Endometrial microvascular endothelial cells (primary cell): ENCODE measurements around the gene ZMYND11. TPM values are rescaled to one million over a fixed set of nuclear protein-coding genes. Genes with fewer than 3 reads are reported as not detected.
"Not testable (repeated sequence)": the region's sequence is repeated elsewhere in the genome, so short reads cannot be mapped to it uniquely, and the experiment has no call there.

Source experiments
- in situ Hi-C: cut with HindIII; loops from 2 replicates; pipeline ENCODE4 v1.10.0; 2017; ENCODE audit warnings: low sequenced_read_pairs, low pct_unique_long_range_greater_than_20kb; ENCODE audit errors: inconsistent ontology term
- total RNA-seq: library from RNA; depleted of rRNA; stranded (reverse); fragments of >200 nt; gene quantifications from one replicate; pipeline ENCODE4 v1.2.3, GENCODE V29; 2015; ENCODE audit errors: inconsistent ontology term

ZMYND11 gene
- total RNA-seq, 1 donor from 2014 or later: 39.0 TPM

GRCh38 chr10:297567-297966 lies 162.3 kb downstream of the ZMYND11 start:
- in situ Hi-C loops: no loop called here

DNA sequence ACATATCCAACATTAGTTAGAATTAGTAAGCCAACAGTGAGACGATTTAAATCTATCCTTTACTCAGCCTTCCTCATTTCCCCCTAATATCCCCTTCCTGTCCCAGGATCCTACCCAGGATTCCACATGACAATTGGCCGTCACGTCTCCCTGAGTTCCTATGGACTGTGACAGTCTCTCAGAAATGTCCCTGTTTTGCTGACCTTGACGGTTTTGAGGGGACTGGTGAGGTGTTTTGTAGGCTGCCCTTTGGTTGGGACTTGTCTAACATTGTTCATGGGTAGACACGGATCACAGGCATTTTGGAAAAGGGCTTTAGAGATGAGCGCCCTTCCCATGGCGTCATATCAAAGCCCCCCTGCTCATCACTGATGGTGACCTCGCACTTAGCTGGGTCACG lies 162.8 kb downstream of the ZMYND11 start:
- in situ Hi-C loops: no loop called here

- in situ Hi-C loops: no loop called here
These were observed 164.3 kb downstream of the ZMYND11 start for GRCh38 chr10:299512-299911.

- in situ Hi-C loops: no loop called here
These were observed 164.7 kb downstream of the ZMYND11 start for GRCh38 chr10:299969-300368.

DNA sequence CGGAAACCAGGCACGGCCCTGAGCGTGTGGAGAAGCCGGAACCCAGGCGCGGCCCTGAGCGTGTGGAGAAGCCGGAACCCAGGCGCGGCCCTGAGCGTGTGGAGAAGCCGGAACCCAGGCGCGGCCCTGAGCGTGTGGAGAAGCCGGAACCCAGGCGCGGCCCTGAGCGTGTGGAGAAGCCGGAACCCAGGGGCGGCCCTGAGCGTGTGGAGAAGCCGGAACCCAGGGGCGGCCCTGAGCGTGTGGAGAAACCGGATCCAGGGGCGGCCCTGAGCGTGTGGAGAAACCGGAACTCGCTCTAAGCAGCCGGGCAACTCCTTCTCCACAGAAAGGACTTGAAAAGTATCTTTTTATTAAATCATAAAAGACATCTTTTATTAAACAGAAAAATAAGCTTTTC lies 165.3 kb downstream of the ZMYND11 start:
- in situ Hi-C loops: not testable (repeated sequence)

GRCh38 chr10:301536-301935 lies 166.3 kb downstream of the ZMYND11 start:
- in situ Hi-C loops: no loop called here

Other genes with a start within 250 kb of the ZMYND11 start
- not detected for gene TUBB8, start 86.2 kb upstream of the ZMYND11 start, total RNA-seq